IMR-90 (cell line): Measurements from ENCODE around the gene ACTR1A. TPM values are rescaled to one million over a fixed set of nuclear protein-coding genes. Genes with fewer than 3 reads are reported as not detected.
"Not testable (repeated sequence)": the region's sequence is repeated elsewhere in the genome, so short reads cannot be mapped to it uniquely, and the experiment has no call there.

Experiments used
- ATAC-seq: fragments of 200-7000 bp; cut with Tn5 transposase; 2 replicates; pipeline ENCODE4 v1.9.1; 2020; ENCODE audit warnings: low read depth, mild to moderate bottlenecking, moderate library complexity
- BruUV-seq: library from RNA; stranded (reverse); fragments of 400-500 nt; replicated peaks from 2 replicates; lab custom pipeline; 2021; lab: Mats Ljungman, UMichigan
- CTCF ChIA-PET: fragments of 300-600 bp; formaldehyde crosslinking; extraction: SDS; loops from one replicate; lab custom pipeline; 2021; ENCODE audit warnings: antibody characterized with exemption; lab: Yijun Ruan, JAX
- POLR2A ChIA-PET: fragments of 300-600 bp; sonication (Branson Sonifier 250); formaldehyde crosslinking; loops from one replicate; lab custom pipeline; 2022; ENCODE audit warnings: antibody characterized with exemption; ENCODE audit not compliant: unreplicated experiment; lab: Charles Lee
- DNase-seq: peaks from one replicate; pipeline ENCODE4 v3.0.0; 2013
- H2AFZ ChIP-seq: replicated peaks from 2 replicates; pipeline ENCODE3; 2013; ENCODE audit warnings: low read length, mild to moderate bottlenecking; ENCODE audit not compliant: poor library complexity
- H2AK5ac ChIP-seq: 2 replicates; pipeline ENCODE4 v1.6.1; 2013; ENCODE audit warnings: low read depth, low read length, inconsistent platforms
- H2AK9ac ChIP-seq: replicated peaks from 2 replicates; pipeline ENCODE3; 2013; ENCODE audit warnings: mild to moderate bottlenecking, low read depth, low read length, moderate library complexity; ENCODE audit not compliant: poor library complexity
- H2BK120ac ChIP-seq: 2 replicates; pipeline ENCODE4 v1.6.1; 2013; ENCODE audit warnings: low read depth, low read length, inconsistent platforms
- H2BK15ac ChIP-seq: 3 replicates; pipeline ENCODE4 v1.6.1; 2013; ENCODE audit warnings: low read depth, low read length, inconsistent platforms
- H2BK20ac ChIP-seq: 2 replicates; pipeline ENCODE4 v1.6.1; 2013; ENCODE audit warnings: low read depth, mild to moderate bottlenecking, inconsistent platforms, low read length, moderate library complexity
- H2BK5ac ChIP-seq: 2 replicates; pipeline ENCODE4 v1.6.1; 2013; ENCODE audit warnings: mild to moderate bottlenecking, low read depth, low read length, inconsistent platforms; ENCODE audit not compliant: poor library complexity, severe bottlenecking
- H3K14ac ChIP-seq: replicated peaks from 2 replicates; pipeline ENCODE4 v1.6.1; 2013; ENCODE audit warnings: low read depth, low read length, inconsistent platforms
- H3K18ac ChIP-seq: 2 replicates; pipeline ENCODE4 v1.6.1; 2013; ENCODE audit warnings: low read depth, low read length, control low read depth
- H3K23ac ChIP-seq: 2 replicates; pipeline ENCODE4 v1.6.1; 2013; ENCODE audit warnings: low read depth, low read length, inconsistent platforms
- H3K27ac ChIP-seq: 2 replicates; pipeline ENCODE4 v1.5.1; 2013; ENCODE audit warnings: mild to moderate bottlenecking, control low read depth, low read length; ENCODE audit not compliant: insufficient read depth
- H3K27me3 ChIP-seq: 2 replicates; pipeline ENCODE4 v1.6.1; 2013; ENCODE audit warnings: low read length; ENCODE audit not compliant: control insufficient read depth, insufficient read depth
- H3K36me3 ChIP-seq: 2 replicates; pipeline ENCODE4 v1.6.1; 2013; ENCODE audit warnings: low read length, mixed read lengths; ENCODE audit not compliant: control insufficient read depth, insufficient read depth
- H3K4ac ChIP-seq: 2 replicates; pipeline ENCODE4 v1.6.1; 2013; ENCODE audit warnings: low read depth, low read length, inconsistent platforms
- H3K4me1 ChIP-seq: 2 replicates; pipeline ENCODE4 v1.6.1; 2013; ENCODE audit warnings: low read length, mixed read lengths; ENCODE audit not compliant: control insufficient read depth, insufficient read depth
- H3K4me2 ChIP-seq: 2 replicates; pipeline ENCODE4 v1.6.1; 2013; ENCODE audit warnings: low read depth, mild to moderate bottlenecking, control low read depth, low read length, moderate library complexity
- H3K4me3 ChIP-seq: 2 replicates; pipeline ENCODE4 v1.5.1; 2013; ENCODE audit warnings: low read depth, mild to moderate bottlenecking, control low read depth, low read length, moderate library complexity; ENCODE audit not compliant: insufficient read depth
- H3K56ac ChIP-seq: 2 replicates; pipeline ENCODE4 v1.6.1; 2013; ENCODE audit warnings: low read length, inconsistent platforms; ENCODE audit not compliant: insufficient read depth; ENCODE audit errors: extremely low read depth
- H3K79me1 ChIP-seq, 2 experiments: 2 replicates each; pipeline ENCODE4 v1.6.1; 2013; ENCODE audit warnings: low read length in 2 of 2, inconsistent platforms in 1 of 2, low read depth in 1 of 2
- H3K9ac ChIP-seq: 2 replicates; pipeline ENCODE4 v1.6.1; 2013; ENCODE audit warnings: low read depth, low read length, control low read depth
- H3K9me1 ChIP-seq: 2 replicates; pipeline ENCODE4 v1.6.1; 2013; ENCODE audit warnings: low read length, inconsistent platforms; ENCODE audit not compliant: insufficient read depth
- H3K9me3 ChIP-seq: 2 replicates; pipeline ENCODE4 v1.6.1; 2013; ENCODE audit warnings: low read length; ENCODE audit not compliant: control insufficient read depth, insufficient read depth
- H4K20me1 ChIP-seq: 2 replicates; pipeline ENCODE4 v1.6.1; 2013; ENCODE audit warnings: low read length, inconsistent platforms; ENCODE audit not compliant: insufficient read depth
- H4K5ac ChIP-seq: 2 replicates; pipeline ENCODE4 v1.6.1; 2013; ENCODE audit warnings: mild to moderate bottlenecking, low read depth, low read length, control low read depth
- H4K8ac ChIP-seq, 2 experiments: 2 replicates each; pipeline ENCODE4 v1.6.1; 2013; ENCODE audit warnings: low read depth in 2 of 2, low read length in 2 of 2, control low read depth in 1 of 2, inconsistent platforms in 1 of 2
- H4K91ac ChIP-seq: 2 replicates; pipeline ENCODE4 v1.6.1; 2013; ENCODE audit warnings: low read depth, low read length, inconsistent platforms; ENCODE audit not compliant: insufficient read depth
- RCOR1 ChIP-seq: IDR thresholded peaks from 2 replicates; pipeline ENCODE4 v1.6.1; 2012; ENCODE audit warnings: mild to moderate bottlenecking, low read length, improper control_type of control experiment; ENCODE audit not compliant: insufficient replicate concordance
- USF2 ChIP-seq: fragments of 150-350 bp; IDR thresholded peaks from 2 replicates; pipeline ENCODE4 v1.6.1; 2017; ENCODE audit warnings: mild to moderate bottlenecking, antibody characterized with exemption, low read length, low read depth
- WGBS, 2 experiments: methylation state at CpG; one replicate each; pipeline versions ENCODE4 v1.1.5 to v1.1.7; 2013; ENCODE audit warnings: missing lambda C conversion rate in 2 of 2; ENCODE audit not compliant: insufficient read length in 1 of 2; ENCODE audit errors: extremely low coverage in 2 of 2; 5-methylcytosine and 5-hydroxymethylcytosine counted together
- dilution Hi-C: fragments of 300-500 bp; cut with HindIII; formaldehyde crosslinking; loops from one replicate; pipeline ENCODE4 v1.14.3; 2018; ENCODE audit warnings: low sequenced_read_pairs; ENCODE audit not compliant: unreplicated experiment
- in situ Hi-C: fragments of 300-500 bp; cut with MboI; formaldehyde crosslinking; loops from 3 replicates; pipeline ENCODE4 v1.14.3; 2019; ENCODE audit warnings: low sequenced_read_pairs, inconsistent platforms, mixed read lengths
- intact Hi-C: fragments of 100-400 bp; cut with micrococcal nuclease; formaldehyde crosslinking; loops from 2 replicates; pipeline ENCODE4 v1.10.0; 2022
- polyA plus RNA-seq, 3 experiments: library from polyadenylated mRNA; depleted of rRNA; stranded (reverse); fragments of >200 nt; gene quantifications; 2 replicates each; pipeline ENCODE4 v1.2.3, GENCODE V29; 2012; ENCODE audit warnings: low replicate concordance in 1 of 3
- total RNA-seq: library from RNA; depleted of rRNA; stranded (reverse); fragments of >200 nt; gene quantifications from 2 replicates; pipeline ENCODE4 v1.2.3, GENCODE V29; 2012

Gene ACTR1A
- total and polyA plus RNA-seq, 2 of the 4 experiments (the other 2 are of a cell fraction) = 142 to 157 TPM

- H3K9me3 ChIP-seq = no peaks in the 10 kb centered on the region
- H3K23ac ChIP-seq = no peak overlapping the region
- H4K20me1 ChIP-seq = peaks cover 18% of the 10 kb centered on the region
- H3K36me3 ChIP-seq = peaks cover 9% of the 10 kb centered on the region; the same call in 1 of the 2 replicates
- no peak overlapping the region for H2BK15ac ChIP-seq
- H2AK5ac ChIP-seq = no peak overlapping the region
- no peak overlapping the region for H2BK20ac ChIP-seq
- no peak overlapping the region for H3K9ac ChIP-seq
- no peak overlapping the region for H2BK5ac ChIP-seq
- H2AK9ac ChIP-seq = no peak overlapping the region
- intact Hi-C loops (no loop called here), in situ Hi-C loops (no loop called here), dilution Hi-C loops (no loop called here)
- H3K14ac ChIP-seq = no peak overlapping the region
- no TSS peak for BruUV-seq
- ChIA-PET POLR2A (no interaction called here), CTCF (no interaction called here)
- no peak overlapping the region for H4K5ac ChIP-seq
- ATAC-seq (no peak), DNase-seq (no peak)
- no peaks in the 10 kb centered on the region for H3K4me1 ChIP-seq
- H4K91ac ChIP-seq = no peak overlapping the region
- no peak overlapping the region for H3K18ac ChIP-seq
- no peak overlapping the region for H3K56ac ChIP-seq
- no peaks in the 10 kb centered on the region for H3K27me3 ChIP-seq
- H2AFZ ChIP-seq = no peak overlapping the region
- H2BK120ac ChIP-seq = no peak overlapping the region
- no peak overlapping the region for H3K27ac ChIP-seq
- TF ChIP-seq RCOR1 = no peak
- TF ChIP-seq USF2 = no peak
- no peak overlapping the region for H3K4me2 ChIP-seq
- peaks cover 25 to 47% of the 10 kb centered on the region in 2 experiments for H3K79me1 ChIP-seq
- H3K4ac ChIP-seq = no peak overlapping the region
- H3K4me3 ChIP-seq = no peak overlapping the region
- peaks cover 9% of the 10 kb centered on the region for H3K9me1 ChIP-seq
- H4K8ac ChIP-seq = no peak overlapping the region
- WGBS, 2 experiments = 98% methylated on average over 6 of the region's 7 CpGs; no CpG with 5 or more reads in 1 of the 2 experiments
Measured at GRCh38 chr10:102535481-102536147, 33.1 kb upstream of the ACTR1A start.

- dilution Hi-C loops, in situ Hi-C loops: not testable (repeated sequence)
Measured at GRCh38 chr10:102534966-102535365, 32.5 kb upstream of the ACTR1A start.

More at GRCh38 chr10:102534966-102535365, 32.5 kb upstream of the ACTR1A start:
- H2BK15ac ChIP-seq, H3K4ac ChIP-seq, ATAC-seq, H3K9me1 ChIP-seq, DNase-seq, H3K27ac ChIP-seq, BruUV-seq, H2BK5ac ChIP-seq, H4K8ac ChIP-seq, H3K4me3 ChIP-seq, H3K23ac ChIP-seq, H3K56ac ChIP-seq, H3K4me1 ChIP-seq, H4K5ac ChIP-seq, H4K91ac ChIP-seq, H2BK20ac ChIP-seq, H2BK120ac ChIP-seq, H2AK9ac ChIP-seq, H3K18ac ChIP-seq, CTCF ChIA-PET, H3K9me3 ChIP-seq, intact Hi-C loops, H3K36me3 ChIP-seq, POLR2A ChIA-PET, H2AFZ ChIP-seq, H2AK5ac ChIP-seq, H3K14ac ChIP-seq, H3K9ac ChIP-seq, H3K4me2 ChIP-seq, H3K27me3 ChIP-seq: not testable (repeated sequence)
- 100% methylated on average over 2 of the region's 9 CpGs; no CpG with 5 or more reads in 1 of the 2 experiments for WGBS, 2 experiments
- peaks cover 23% of the 10 kb centered on the region for H4K20me1 ChIP-seq
- H3K79me1 ChIP-seq = peaks cover 26 to 54% of the 10 kb centered on the region in 2 experiments
